ENCODE results near the gene TCFL5. TPM values are rescaled to one million over a fixed set of nuclear protein-coding genes. Genes with fewer than 3 reads are reported as not detected.

The TCFL5 gene
- total RNA-seq, 1 experiment from 2014 or later, result 20.4 TPM

GRCh38 chr20:62825986-62826645, 35.5 kb downstream of the TCFL5 start (continued):
- TF ChIP-seq AFF4 (CRISPR knock-in tag; IDR thresholded peaks at IDR 0.05; ENCODE audit: borderline replicate concordance) (no peak), ZNF425 (CRISPR knock-in tag; conservative IDR thresholded peaks at IDR 0.05) (no peak)

GRCh38 chr20:62825333-62825985, 36.2 kb downstream of the TCFL5 start:
- no peak for TF ChIP-seq SMAD3 (CRISPR knock-in tag; IDR thresholded peaks at IDR 0.05; ENCODE audit: borderline replicate concordance)
- TF ChIP-seq KAT7 (CRISPR knock-in tag; IDR thresholded peaks at IDR 0.05; ENCODE audit: borderline replicate concordance), result no peak
- TF ChIP-seq JUN (CRISPR knock-in tag; IDR thresholded peaks at IDR 0.05), result no peak
- TF ChIP-seq ZNF416 (CRISPR knock-in tag; IDR thresholded peaks at IDR 0.05), result no peak
- TF ChIP-seq ELF4 (CRISPR knock-in tag; IDR thresholded peaks at IDR 0.05; ENCODE audit: low read depth), result no peak
- TF ChIP-seq PRRX2 (CRISPR knock-in tag; IDR thresholded peaks at IDR 0.05), result no peak
- no peak for TF ChIP-seq MLX (CRISPR knock-in tag; IDR thresholded peaks at IDR 0.05)
- CTCF ChIA-PET, result interaction anchor here (0.5 to 1.6 kb wide), 11 partner anchors 10 to 420 kb away, joined by 3 to 19 read pairs (median 6); partner anchors contain the start of gene TCFL5
- Mint-ChIP-seq H3K9me3 (no peaks in the 10 kb centered on the region), H3K36me3 (no peaks in the 10 kb centered on the region), H3K4me3 (peak overlapping the region; percentile 16; the same call in 1 of the 2 replicates), H3K27ac (no peak overlapping the region), H3K27me3 (ENCODE audit: low read depth) (no peaks in the 10 kb centered on the region), H3K4me1 (peaks cover 13% of the 10 kb centered on the region)
- no peak for ATAC-seq
- no peak for DNase-seq (ENCODE audit: low spot score)
- POLR2A ChIA-PET, result interaction anchor here (1.3 kb wide), 1 partner anchor 9 kb away, joined by 12 read pairs; the partner anchor contains the start of gene COL9A3

- ChIA-PET POLR2A (interaction anchor here (1.3 kb wide), 1 partner anchor 9 kb away, joined by 12 read pairs; the partner anchor contains the start of gene COL9A3), CTCF (interaction anchor here (0.5 to 1.6 kb wide), 12 partner anchors 9 to 419 kb away, joined by 3 to 19 read pairs (median 5); partner anchors contain the start of genes NTSR1 and TCFL5)
- Mint-ChIP-seq H3K36me3 (no peaks in the 10 kb centered on the region), H3K9me3 (no peaks in the 10 kb centered on the region), H3K4me1 (peaks cover 13% of the 10 kb centered on the region), H3K27me3 (ENCODE audit: low read depth) (no peaks in the 10 kb centered on the region), H3K4me3 (no peak overlapping the region), H3K27ac (no peak overlapping the region)
- TF ChIP-seq ZNF121 (CRISPR knock-in tag; IDR thresholded peaks at IDR 0.05), result peak; percentile 18; the same call in 1 of the 2 replicates
- no peak for TF ChIP-seq AFF4 (CRISPR knock-in tag; IDR thresholded peaks at IDR 0.05; ENCODE audit: borderline replicate concordance)
- 0 out of 2 replicates have a peak, but pooled peaks have one; percentile 15 for TF ChIP-seq MYBL2 (CRISPR knock-in tag; IDR thresholded peaks at IDR 0.05)
- DNase-seq (ENCODE audit: low spot score) (peak; percentile 73), ATAC-seq (peak; percentile 71)
Observed at GRCh38 chr20:62824476-62825332, 36.9 kb downstream of the TCFL5 start.

Measured in WTC11 (cell line).